ENCODE results near the gene GIT2. TPM values are rescaled to one million over a fixed set of nuclear protein-coding genes. Genes with fewer than 3 reads are reported as not detected.
A peak's percentile ranks its signal among the peaks of the same experiment; 100 is the strongest.

GIT2 gene
- total RNA-seq, 1 donor, result 43.4 TPM

- peaks cover 66% of the 10 kb centered on the region for H3K36me3 ChIP-seq (ENCODE audit: insufficient read depth, low read length)
- TF ChIP-seq CTCF (IDR thresholded peaks at IDR 0.05; ENCODE audit: extremely low read depth, low read depth, low read length), result no peak
- H3K9me3 ChIP-seq (ENCODE audit: low read depth, low read length), result no peaks in the 10 kb centered on the region
- H3K4me3 ChIP-seq (ENCODE audit: insufficient read depth, low read length), result no peak overlapping the region
- H3K27ac ChIP-seq (ENCODE audit: low read depth, low read length), result peak overlapping the region; percentile 81
- no peak overlapping the region for H2AFZ ChIP-seq (ENCODE audit: low read length)
- peaks cover 13% of the 10 kb centered on the region for H3K4me1 ChIP-seq (ENCODE audit: insufficient read depth, low read length)
- H4K20me1 ChIP-seq (ENCODE audit: insufficient read depth, low read length), result no peaks in the 10 kb centered on the region
- DNase-seq (ENCODE audit: insufficient read length, low spot score, missing footprints), result peak; percentile 83
- no peaks in the 10 kb centered on the region for H3K27me3 ChIP-seq (ENCODE audit: insufficient read depth, low read length)
- H3K79me2 ChIP-seq (ENCODE audit: insufficient read depth, low read length), result peaks cover 10% of the 10 kb centered on the region
- H3K4me2 ChIP-seq (ENCODE audit: insufficient read depth, low read length), result no peak overlapping the region
Observed at GRCh38 chr12:109982210-109982609, 14.0 kb downstream of the GIT2 start.

- H3K4me3 ChIP-seq (ENCODE audit: insufficient read depth, low read length), result no peak overlapping the region
- H3K27me3 ChIP-seq (ENCODE audit: insufficient read depth, low read length), result no peaks in the 10 kb centered on the region
- no peak overlapping the region for H3K4me2 ChIP-seq (ENCODE audit: insufficient read depth, low read length)
- no peaks in the 10 kb centered on the region for H4K20me1 ChIP-seq (ENCODE audit: insufficient read depth, low read length)
- no peak overlapping the region for H3K27ac ChIP-seq (ENCODE audit: low read depth, low read length)
- TF ChIP-seq CTCF (IDR thresholded peaks at IDR 0.05; ENCODE audit: extremely low read depth, low read depth, low read length), result no peak
- no peak for DNase-seq (ENCODE audit: insufficient read length, low spot score, missing footprints)
- H2AFZ ChIP-seq (ENCODE audit: low read length), result no peak overlapping the region
- peaks cover 10% of the 10 kb centered on the region for H3K79me2 ChIP-seq (ENCODE audit: insufficient read depth, low read length)
- peaks cover 73% of the 10 kb centered on the region for H3K36me3 ChIP-seq (ENCODE audit: insufficient read depth, low read length)
- peaks cover 13% of the 10 kb centered on the region for H3K4me1 ChIP-seq (ENCODE audit: insufficient read depth, low read length)
- H3K9me3 ChIP-seq (ENCODE audit: low read depth, low read length), result no peaks in the 10 kb centered on the region
Observed at GRCh38 chr12:109981311-109981710, 14.9 kb downstream of the GIT2 start.

- Histone ChIP-seq H4K20me1 (ENCODE audit: insufficient read depth, low read length) (no peaks in the 10 kb centered on the region), H3K27me3 (ENCODE audit: insufficient read depth, low read length) (no peaks in the 10 kb centered on the region), H3K4me1 (ENCODE audit: insufficient read depth, low read length) (no peaks in the 10 kb centered on the region), H3K9me3 (ENCODE audit: low read depth, low read length) (no peaks in the 10 kb centered on the region), H2AFZ (ENCODE audit: low read length) (no peak overlapping the region), H3K79me2 (ENCODE audit: insufficient read depth, low read length) (no peaks in the 10 kb centered on the region), H3K27ac (ENCODE audit: low read depth, low read length) (no peak overlapping the region), H3K4me3 (ENCODE audit: insufficient read depth, low read length) (no peak overlapping the region), H3K4me2 (ENCODE audit: insufficient read depth, low read length) (no peak overlapping the region), H3K36me3 (ENCODE audit: insufficient read depth, low read length) (peaks cover 53% of the 10 kb centered on the region)
- TF ChIP-seq CTCF (IDR thresholded peaks at IDR 0.05; ENCODE audit: extremely low read depth, low read depth, low read length), result no peak
- no peak for DNase-seq (ENCODE audit: insufficient read length, low spot score, missing footprints)
Observed at GRCh38 chr12:109972821-109973220, 23.3 kb downstream of the GIT2 start.

GRCh38 chr12:109968801-109969200 is 27.4 kb downstream of the GIT2 start:
- no peak for DNase-seq (ENCODE audit: insufficient read length, low spot score, missing footprints)

More at GRCh38 chr12:109968801-109969200, 27.4 kb downstream of the GIT2 start:
- Histone ChIP-seq H3K9me3 (ENCODE audit: low read depth, low read length) (no peaks in the 10 kb centered on the region), H3K36me3 (ENCODE audit: insufficient read depth, low read length) (peaks cover 47% of the 10 kb centered on the region), H3K79me2 (ENCODE audit: insufficient read depth, low read length) (no peaks in the 10 kb centered on the region), H3K4me3 (ENCODE audit: insufficient read depth, low read length) (no peak overlapping the region), H3K27ac (ENCODE audit: low read depth, low read length) (no peak overlapping the region), H3K27me3 (ENCODE audit: insufficient read depth, low read length) (no peaks in the 10 kb centered on the region), H3K4me1 (ENCODE audit: insufficient read depth, low read length) (peaks cover 6% of the 10 kb centered on the region), H3K4me2 (ENCODE audit: insufficient read depth, low read length) (no peak overlapping the region), H2AFZ (ENCODE audit: low read length) (no peak overlapping the region), H4K20me1 (ENCODE audit: insufficient read depth, low read length) (no peaks in the 10 kb centered on the region)
- TF ChIP-seq CTCF (IDR thresholded peaks at IDR 0.05; ENCODE audit: extremely low read depth, low read depth, low read length), result no peak

All from osteoblast (primary cell).